ENCODE measurements around the gene HDGFL3.
"Not testable (repeated sequence)": the region's sequence is repeated elsewhere in the genome, so short reads cannot be mapped to it uniquely, and the experiment has no call there.

The HDGFL3 gene

DNA sequence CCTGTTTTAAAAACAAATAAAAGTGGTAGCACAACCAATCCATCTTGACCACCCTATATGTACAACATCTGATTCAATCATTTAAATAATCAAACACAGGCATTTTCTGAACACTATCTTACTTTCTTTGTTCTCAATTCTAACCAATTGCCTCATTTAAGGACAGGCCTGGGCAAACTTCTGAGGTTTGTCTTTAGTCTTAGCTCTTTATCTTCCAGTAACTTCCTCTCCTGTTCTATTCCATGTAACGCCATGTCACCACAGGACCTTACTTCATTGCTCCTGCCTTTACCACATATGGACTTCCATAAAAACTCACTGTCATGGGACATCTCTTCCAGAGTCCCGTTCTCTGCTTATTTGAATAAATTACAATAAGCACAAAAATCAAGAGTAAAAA is 14.9 kb downstream of the HDGFL3 start:
- no peak for DNase-seq

DNA sequence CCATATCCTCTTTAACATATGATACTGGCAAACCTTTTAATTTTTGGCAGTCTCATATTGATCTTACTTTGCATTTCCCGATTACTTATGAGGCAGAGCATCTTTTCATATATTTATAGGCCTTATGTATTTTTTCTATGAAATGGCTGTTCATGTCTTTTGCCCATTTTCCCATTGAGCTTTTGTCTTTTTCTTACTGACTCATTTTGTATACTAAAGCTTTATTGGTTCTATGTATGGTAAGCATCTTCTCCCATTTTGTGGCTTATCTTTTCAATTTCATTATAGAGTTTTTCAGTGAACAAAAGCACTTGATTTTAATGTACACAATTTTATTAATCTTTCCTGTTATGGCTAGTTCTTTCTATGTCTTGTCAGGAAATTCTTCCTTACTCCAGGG is 17.2 kb downstream of the HDGFL3 start:
- DNase-seq = no peak

DNA sequence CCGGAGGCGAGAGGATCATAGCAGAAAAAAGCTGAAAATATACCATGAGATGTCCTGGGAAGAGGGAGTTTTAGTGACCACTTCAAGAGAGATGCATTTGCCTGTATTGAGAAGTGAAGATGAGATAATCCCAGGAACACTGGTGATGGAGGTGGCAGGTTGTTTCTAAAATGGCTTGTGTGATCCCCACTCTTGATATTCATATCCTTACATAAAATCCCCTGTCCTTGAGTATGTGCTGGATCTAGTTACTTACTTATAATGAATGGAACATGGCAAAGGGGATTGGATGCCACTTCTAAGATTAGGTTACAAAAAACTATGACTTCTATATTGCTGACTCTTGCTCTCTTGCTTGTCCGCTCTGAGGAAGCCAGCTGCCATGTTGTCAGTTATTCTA is 22.1 kb downstream of the HDGFL3 start:
- no peak for DNase-seq

DNA sequence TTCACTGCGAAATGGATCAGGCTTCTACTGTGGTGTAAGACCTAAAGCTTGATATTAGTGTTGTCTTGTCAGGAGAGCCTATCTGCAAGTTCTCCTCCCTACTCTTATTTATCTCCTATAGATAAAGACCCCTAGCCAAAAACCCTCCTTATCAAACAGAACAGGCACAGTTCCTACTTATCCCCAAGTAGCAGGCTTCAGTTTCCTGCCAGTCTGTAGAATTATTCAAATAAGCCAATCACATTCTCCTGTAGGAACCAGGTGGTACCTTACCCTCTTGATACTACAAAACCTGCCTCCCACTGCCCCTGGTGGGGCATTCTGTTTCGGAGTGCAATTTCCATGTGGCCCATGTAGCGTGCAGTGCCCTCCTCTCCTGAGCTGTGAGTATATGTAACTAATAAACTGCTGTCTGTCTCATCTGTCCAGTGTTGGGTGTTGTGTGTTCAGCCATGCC is 28.7 kb downstream of the HDGFL3 start:
- DNase-seq = no peak

DNA sequence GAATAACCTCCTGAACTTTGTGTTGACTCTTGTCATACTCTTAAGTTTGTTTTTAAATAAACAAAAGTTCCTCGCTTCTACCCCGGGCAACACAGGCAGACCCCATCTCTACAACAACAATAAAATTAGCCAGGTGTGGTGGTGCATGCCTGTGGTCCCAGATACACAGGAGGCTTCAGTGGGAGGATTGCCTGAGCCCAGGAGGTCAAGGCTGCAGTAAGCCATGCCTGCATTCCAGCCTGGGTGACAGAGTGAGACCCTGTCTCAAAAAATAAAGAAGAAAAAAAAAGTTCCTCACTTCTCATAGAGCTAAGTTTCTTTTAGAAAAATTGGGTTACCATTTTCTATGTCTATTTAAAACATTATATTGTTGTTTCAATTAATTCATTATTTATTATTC is 29.2 kb downstream of the HDGFL3 start:
- no peak for DNase-seq

DNA sequence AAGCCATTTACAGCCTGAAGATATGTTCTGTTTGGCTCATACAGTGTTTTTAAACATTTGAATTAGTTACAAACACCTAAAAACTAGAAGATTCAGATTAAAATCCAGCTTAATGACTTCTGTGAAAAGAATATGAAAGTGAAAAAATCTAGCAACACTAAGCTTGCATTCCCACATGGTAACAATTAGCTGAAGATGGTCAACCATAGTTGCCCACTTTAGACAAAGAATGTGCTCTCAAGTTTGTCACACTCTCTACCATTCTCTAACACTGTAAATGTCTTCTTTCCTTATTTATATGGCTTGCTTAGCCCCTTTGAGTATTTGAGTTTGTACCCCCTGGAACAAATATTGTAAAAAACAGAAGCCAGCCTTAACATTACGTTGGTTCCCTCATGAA is 32.7 kb downstream of the HDGFL3 start:
- DNase-seq = no peak

DNA sequence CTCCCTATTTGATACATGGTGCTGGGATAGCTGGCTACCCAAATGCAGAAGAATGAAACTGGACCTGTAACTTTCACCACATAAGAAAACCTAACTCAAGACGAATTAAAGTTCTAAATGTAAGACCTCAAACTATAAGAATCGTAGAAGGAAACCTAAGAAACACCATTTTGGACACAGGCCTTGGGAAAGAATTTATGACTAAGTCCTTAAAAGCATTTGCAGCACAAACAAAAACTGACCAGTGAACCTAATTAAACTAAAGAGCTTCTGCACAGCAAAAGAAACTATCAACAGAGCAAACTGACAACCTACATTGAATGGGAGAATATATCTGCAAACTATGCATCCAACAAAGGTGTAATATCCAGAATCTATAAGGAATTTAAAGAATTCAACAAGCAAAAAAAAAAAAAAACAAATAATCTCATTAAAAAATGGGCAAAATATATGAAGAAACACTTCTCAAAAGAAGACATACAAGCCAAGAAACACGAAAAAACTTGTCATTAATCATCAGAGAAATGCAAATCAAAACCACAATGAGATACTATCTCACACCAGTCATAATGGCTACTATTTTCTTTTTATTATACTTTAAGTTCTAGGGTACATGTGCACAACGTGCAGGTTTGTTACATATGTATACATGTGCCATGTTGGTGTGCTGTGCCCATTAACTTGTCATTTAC is 37.0 kb downstream of the HDGFL3 start:
- no peak for DNase-seq

DNA sequence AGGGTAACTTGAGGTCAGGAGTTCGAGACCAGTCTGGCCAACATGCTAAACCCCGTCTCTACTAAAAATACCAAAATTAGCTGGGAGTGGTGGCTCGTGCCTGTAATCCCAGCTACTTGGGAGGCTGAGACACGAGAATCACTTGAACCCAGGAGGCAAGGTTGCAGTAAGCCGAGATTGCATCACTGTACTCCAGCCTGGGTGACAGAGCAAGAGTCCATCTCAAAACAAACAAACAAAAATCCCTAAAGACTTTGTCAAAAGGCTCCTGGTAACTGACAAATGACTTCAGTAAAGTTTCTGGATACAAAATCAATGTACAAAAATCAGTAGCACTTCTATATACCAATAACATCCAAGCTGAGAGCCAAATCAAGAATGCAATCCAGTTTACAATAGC is 38.0 kb downstream of the HDGFL3 start:
- DNase-seq = not testable (repeated sequence)

DNA sequence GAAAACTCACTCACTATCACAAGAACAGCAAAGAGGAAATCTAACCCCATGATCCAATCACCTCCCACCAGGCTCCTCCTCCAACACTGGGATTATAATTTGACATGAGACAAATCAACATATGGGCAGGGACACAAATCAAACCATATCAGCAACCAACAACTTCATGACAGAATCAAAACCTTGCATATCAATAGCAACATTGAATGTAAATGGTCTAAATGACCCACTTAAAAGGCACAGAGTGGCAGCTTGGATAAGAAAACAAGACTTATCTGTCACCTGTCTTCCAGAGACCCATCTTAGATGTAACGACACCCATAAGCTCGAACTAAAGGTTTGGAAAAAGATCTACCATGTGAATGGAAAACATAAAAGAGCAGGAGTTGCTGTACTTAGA is 40.8 kb downstream of the HDGFL3 start:
- no peak for DNase-seq

DNA sequence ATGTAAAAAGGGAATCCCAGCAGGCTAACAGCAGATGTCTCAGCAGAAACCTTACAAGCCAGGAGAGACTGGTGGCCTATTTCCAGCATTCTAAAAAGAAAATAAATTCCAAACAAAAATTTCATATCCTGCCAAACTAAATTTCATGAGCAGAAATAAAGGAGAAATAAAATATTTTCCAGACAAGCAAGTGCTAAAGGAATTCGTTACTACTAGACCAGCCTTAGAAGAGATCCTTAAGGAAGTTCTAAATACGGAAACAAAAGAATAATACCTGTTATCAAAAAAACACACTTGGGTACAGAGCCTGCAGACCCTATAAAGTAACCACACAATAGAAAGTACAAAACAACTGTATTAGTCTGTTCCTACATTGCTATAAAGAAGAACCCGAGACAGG is 41.4 kb downstream of the HDGFL3 start:
- DNase-seq = no peak

DNA sequence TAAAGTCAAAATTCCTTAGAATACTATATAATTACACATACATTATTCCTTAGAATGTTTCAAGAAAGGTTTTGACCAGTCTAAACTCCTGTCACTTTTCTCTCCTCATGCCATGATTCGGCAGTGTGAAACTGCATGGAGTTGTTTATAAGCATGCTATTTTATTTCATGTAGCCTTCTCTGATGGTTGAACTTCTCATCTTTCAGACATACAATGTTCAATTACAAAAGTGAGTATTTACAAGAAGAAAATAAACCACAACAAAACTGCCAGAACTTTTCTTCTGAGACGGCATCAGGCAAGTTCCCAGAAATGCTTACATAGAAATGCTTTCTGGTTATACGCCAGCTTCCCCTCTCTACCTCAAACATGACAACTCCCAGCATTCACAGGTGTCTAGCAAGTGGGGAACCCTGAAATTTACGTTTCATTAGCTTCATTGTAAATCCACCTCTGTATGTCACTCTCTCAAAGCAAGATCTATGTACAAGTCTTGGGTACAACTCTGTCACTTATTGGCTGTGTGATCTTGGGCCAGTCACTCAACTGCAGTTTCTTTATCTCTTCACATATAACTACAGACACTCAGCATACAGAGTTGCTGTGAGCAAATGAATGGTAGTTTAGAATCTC is 42.7 kb downstream of the HDGFL3 start:
- no peak for DNase-seq

DNA sequence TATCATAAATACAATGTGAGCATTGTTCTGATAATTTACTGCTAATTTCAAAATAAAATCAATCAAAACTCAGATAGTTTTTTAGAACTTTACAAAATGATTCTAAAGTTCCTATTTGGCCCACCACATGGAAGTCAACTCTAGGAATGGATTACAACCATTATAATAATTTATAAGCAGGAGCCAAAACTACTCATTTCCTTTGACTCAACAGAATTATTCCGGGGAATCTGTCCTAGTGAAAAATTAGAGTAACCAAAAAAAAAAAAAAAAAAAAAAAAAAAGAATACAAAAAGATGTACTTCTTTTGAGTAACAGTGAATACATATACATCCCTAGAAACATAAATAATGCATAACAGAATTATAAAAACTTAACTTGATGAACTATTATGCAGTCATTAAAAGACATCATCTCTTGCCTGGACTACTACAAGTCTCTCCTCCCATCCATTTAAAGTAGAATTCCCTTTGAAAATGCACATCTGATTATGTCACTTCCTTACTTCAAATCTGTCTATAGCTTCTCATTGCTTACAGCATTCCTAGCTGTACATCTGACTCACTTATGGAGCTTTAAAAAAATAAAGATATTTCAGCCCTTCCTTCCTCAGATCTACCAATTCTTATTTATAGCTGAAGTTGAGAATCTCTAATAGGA is 43.4 kb downstream of the HDGFL3 start:
- DNase-seq = no peak

DNA sequence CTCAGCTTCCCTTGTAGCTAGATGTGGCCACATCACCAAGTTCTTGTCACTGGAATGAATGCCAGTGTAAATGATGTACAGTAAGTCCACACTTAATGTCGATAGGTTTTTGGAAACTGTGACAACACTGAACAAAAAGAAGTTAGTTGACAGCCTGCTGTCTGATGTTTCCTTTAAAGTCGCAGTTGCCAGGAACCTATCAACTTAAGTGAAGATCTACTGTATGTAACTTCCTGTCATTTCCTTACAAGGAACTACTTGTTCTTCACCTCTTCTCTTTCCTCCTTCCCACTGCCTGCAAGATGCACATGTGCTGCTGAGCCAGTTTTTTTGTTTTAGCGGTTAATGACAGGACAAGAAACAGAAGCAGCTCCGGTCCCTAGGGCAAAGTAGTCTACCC is 44.6 kb downstream of the HDGFL3 start:
- DNase-seq = no peak

DNA sequence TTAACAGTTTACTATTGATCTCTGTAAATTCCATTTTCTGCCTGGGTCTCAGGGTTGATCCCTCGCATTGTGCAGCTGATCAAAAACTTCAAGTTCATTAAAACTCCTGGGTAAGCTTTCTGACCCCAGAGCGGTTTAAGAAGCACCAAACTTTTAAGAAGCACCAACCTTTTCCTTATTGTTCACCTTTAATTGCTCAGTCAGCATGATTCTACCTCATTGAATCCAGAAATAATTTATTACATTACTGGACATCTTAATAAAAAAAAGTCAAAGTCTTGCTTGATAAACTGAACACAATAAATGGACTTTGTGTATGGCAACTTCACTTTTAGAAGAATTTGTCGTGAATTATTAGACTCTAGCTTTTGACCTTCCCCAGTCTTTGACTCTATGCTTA is 46.9 kb downstream of the HDGFL3 start:
- DNase-seq = no peak

DNA sequence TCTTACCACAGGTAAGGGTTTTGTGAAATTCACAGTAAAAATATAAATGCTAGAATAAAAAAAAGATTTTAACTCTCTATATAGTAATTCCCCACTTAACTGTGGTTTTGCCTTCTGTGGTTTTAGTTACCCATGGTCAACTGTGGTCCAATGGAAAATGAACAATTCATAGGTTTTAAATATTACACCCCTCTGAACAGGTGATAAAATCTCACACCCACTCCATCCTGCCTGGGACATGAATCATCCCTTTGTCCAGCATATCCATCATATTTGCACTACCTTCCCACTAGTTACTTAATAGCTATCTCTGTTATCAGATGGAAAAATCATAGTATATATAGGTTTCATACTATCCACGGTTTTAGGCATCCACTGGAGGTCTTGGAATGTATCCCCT is 49.2 kb downstream of the HDGFL3 start:
- no peak for DNase-seq

DNA sequence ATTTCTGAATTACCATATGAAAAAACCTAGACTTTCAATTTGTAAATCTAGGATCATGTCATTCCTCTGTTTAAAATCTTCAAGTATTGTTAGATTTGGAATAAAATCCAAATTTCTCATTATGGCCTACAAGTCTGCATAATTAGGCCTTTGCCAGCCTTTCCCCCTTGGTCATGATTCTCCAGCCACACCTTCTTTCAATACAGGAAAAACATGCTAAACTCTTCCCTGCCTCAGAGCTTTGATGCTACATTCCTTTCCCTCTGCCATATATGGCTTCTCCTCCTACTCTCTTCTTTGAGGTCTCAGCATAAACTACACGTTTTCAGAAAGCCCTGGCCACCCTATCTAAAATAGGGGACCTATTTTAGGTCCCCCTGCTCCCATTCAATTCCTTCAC is 51.7 kb downstream of the HDGFL3 start:
- DNase-seq = no peak

DNA sequence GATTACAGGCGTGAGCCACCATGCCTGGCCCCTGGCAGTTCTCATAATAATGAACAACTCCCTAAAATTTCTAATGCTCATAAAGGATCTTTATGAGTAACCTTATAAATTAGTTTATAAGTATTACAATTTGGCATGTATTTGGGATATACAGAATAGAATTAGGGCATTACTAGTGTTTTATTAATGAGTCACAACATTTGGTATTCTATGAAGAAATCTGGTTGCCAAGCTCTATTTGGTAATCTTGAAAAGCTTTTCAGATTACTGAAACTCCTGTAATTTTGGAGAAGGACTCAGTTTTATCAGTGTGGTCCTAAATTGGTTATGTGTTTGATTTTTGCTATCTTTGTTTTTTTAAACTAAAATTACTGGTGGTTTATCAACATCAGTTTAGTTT is 54.3 kb downstream of the HDGFL3 start:
- no peak for DNase-seq

DNA sequence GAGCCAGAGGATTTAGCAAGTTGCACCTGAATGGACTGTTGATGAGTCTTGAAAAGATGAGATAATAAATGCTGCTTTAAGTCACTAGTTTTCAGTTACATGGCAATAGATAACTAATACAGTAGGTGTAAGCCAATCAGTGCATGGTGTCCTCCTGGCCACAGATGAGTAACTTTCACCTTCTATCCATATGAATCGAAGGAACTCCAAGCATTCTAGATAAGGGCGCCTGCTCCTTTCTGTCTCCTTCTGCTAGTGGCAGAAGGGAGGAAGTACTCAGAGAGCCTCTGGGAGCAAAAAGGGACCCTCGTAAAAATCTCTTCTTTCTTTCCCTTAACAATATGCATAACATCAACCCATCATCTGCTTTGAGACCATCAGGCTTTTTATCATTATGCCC is 62.9 kb downstream of the HDGFL3 start:
- no peak for DNase-seq

DNA sequence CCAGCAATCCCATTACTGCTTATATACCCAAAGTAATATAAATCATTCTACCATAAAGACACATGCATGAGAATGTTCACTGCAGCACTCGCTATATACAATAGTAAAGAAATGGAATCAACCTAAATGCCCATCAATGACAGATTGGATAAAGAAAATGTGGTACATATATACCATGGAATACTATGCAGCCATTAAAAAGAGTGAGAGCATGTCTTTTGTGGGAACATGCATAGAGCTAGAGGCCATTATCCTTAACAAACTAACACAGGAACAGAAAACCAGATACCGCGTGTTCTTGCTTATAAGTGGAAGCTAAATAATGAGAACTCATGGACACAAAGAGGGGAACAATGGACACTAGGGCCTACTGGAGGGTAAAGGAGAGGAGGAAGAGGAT is 65.5 kb downstream of the HDGFL3 start:
- DNase-seq = not testable (repeated sequence)

DNA sequence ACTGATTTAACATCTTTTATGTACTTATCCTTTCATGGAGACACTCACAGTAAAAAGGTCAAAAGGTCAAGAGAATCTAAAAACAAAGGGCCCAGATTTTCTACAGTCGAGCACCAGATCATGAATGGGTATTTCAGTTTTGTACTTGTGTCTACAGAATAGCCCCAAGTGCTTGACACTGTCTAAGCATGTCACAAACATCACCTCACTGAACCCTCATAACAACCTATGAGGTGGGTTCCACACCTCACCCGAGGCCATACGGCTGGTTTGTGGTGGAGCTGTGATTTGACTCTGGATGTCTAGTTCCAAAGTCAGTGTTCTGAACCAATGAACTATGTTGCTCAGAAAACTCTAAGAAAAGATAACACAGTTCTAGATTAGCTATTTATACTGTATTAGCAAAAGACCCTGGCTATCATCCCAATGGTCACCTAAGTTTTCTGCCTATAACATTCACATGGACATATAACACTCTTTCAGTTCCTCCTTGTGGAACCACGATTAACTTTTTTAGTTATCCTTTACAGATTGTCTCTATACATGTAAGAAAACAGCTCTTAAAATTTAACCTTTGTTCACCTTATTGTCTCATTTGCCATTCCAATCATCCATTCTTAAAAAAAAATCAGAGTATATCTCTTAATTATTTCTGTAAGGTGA is 74.6 kb downstream of the HDGFL3 start:
- DNase-seq = no peak

DNA sequence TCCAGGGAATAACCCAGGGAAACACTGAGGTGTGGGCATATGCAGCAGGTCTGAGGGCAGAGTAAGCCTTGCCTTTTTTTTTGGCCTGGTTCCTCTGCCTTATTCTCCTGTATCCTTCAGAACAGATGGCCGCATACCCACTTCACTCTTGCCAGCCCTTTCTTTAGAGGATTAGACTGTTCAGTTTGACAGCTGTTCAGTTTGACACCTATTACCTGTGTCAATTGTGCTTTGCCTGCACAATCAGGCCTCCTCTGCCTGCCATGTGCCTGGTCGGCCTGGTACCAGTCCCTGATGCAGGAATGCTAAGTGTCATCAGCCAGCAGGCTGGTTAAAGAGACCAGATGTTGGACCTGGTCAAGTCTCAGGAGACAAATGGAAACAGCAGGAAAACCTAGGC is 77.8 kb downstream of the HDGFL3 start:
- no peak for DNase-seq

DNA sequence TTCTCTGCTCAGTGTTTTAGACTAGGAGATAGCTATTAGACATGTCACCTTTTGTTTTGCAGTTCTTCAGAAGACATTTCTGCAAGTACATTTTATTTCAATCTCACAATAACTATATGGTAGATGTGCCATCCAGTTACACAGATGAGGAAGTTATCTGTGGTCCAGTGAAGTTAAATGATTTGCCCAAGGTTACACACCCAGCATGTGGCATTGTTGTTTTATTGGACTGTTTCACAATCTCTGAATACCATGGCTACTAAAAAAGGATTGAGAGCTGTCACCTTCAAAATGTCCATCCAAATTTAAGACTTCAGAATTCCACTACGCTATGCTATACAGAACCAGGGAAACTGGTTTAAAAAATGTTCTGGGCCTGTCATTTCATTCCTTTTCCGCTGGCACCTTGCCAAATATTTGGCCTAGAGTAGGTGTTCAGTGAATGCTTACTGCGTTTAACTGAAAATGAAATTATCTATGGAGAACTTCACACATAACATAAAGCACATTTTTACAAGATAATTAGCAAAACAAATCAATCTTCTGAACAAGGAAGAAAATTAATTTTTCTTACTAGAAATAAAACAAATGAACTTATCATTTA is 80.0 kb downstream of the HDGFL3 start:
- DNase-seq = no peak

DNA sequence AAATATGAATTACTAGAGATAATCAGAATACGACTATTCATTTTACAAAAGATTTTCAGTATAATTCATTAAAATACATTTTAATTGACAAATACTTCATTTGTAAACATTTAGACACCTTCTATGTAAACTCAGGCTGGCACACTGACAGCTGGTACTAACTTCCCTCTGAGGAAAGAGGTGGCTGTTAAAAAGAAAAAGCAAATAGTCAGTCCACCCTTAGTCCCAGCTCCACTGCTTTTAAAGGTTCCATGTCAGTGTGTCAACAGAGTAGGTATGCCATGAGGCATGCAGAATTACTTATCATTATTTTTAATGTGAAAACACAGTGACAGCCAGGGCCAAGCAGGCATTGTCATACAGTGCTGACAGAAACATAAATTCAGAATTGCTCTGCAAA is 84.1 kb downstream of the HDGFL3 start:
- no peak for DNase-seq
